Neural progenitor cell (in vitro differentiated cells): ENCODE measurements around the gene IER5. TPM values are rescaled to one million over a fixed set of nuclear protein-coding genes. Genes with fewer than 3 reads are reported as not detected.

Source experiments
- DNase-seq: peaks from one replicate; pipeline ENCODE4 v3.0.0-alpha.2; 2016; ENCODE audit warnings: low spot score
- H2AFZ ChIP-seq: fragments of 200-600 bp; sonication (generic); replicated peaks from 2 replicates; pipeline ENCODE4 v1.6.1; 2016; ENCODE audit warnings: antibody characterized with exemption
- H3F3A ChIP-seq: fragments of 200-600 bp; sonication (generic); 2 replicates; pipeline ENCODE4 v1.6.1; 2016; ENCODE audit warnings: antibody characterized with exemption, low read depth
- H3K27ac ChIP-seq: fragments of 200-600 bp; sonication (generic); 2 replicates; pipeline ENCODE4 v1.5.1; 2016; ENCODE audit warnings: mild to moderate bottlenecking
- H3K27me3 ChIP-seq: fragments of 200-600 bp; sonication (generic); 2 replicates; pipeline ENCODE4 v1.6.1; 2016; ENCODE audit warnings: mild to moderate bottlenecking, moderate library complexity
- H3K36me3 ChIP-seq: fragments of 200-600 bp; sonication (generic); 2 replicates; pipeline ENCODE4 v1.5.1; 2016
- H3K4me1 ChIP-seq: fragments of 200-600 bp; sonication (generic); 2 replicates; pipeline ENCODE4 v1.6.1; 2016; ENCODE audit warnings: mixed run types
- H3K4me2 ChIP-seq: fragments of 200-600 bp; sonication (generic); 2 replicates; pipeline ENCODE4 v1.6.1; 2016
- H3K4me3 ChIP-seq: fragments of 200-600 bp; sonication (generic); 2 replicates; pipeline ENCODE4 v1.5.1; 2016
- H3K79me2 ChIP-seq: fragments of 200-600 bp; sonication (generic); 2 replicates; pipeline ENCODE4 v1.6.1; 2016; ENCODE audit warnings: low read depth
- H3K9ac ChIP-seq: fragments of 200-600 bp; sonication (generic); 2 replicates; pipeline ENCODE4 v1.6.1; 2016
- H3K9me3 ChIP-seq: fragments of 200-600 bp; sonication (generic); 2 replicates; pipeline ENCODE4 v1.5.1; 2016; ENCODE audit warnings: low read depth
- H4K20me1 ChIP-seq: fragments of 200-600 bp; sonication (generic); 2 replicates; pipeline ENCODE4 v1.6.1; 2016; ENCODE audit warnings: low read depth
- H3K27ac Mint-ChIP-seq: 3 replicates; pipeline ENCODE4 v1.8.0; 2021; ENCODE audit warnings: mixed read lengths
- H3K27me3 Mint-ChIP-seq: 2 replicates; pipeline ENCODE4 v1.8.0; 2022; ENCODE audit warnings: low read depth, mild to moderate bottlenecking, inconsistent platforms, moderate library complexity, mixed read lengths; ENCODE audit not compliant: insufficient read depth
- H3K36me3 Mint-ChIP-seq: 3 replicates; pipeline ENCODE4 v1.8.0; 2021; ENCODE audit warnings: mixed read lengths
- H3K4me1 Mint-ChIP-seq: 3 replicates; pipeline ENCODE4 v1.8.0; 2021; ENCODE audit warnings: mixed read lengths
- H3K4me3 Mint-ChIP-seq: 3 replicates; pipeline ENCODE4 v1.8.0; 2021; ENCODE audit warnings: mild to moderate bottlenecking, moderate library complexity, mixed read lengths
- H3K9me3 Mint-ChIP-seq: 3 replicates; pipeline ENCODE4 v1.8.0; 2020; ENCODE audit warnings: mixed read lengths
- EZH2 ChIP-seq: fragments of 200-600 bp; sonication (generic); IDR thresholded peaks from 2 replicates; pipeline ENCODE4 v1.6.1; 2017; ENCODE audit warnings: antibody characterized with exemption, mild to moderate bottlenecking, moderate library complexity
- EZH2phosphoT487 ChIP-seq: fragments of 200-600 bp; sonication (generic); IDR thresholded peaks from 2 replicates; pipeline ENCODE4 v1.6.1; 2017; ENCODE audit warnings: antibody characterized with exemption
- total RNA-seq: library from RNA; depleted of rRNA; stranded (reverse); fragments of >200 nt; gene quantifications from 2 replicates; pipeline ENCODE4 v1.2.3, GENCODE V29; 2015; ENCODE audit warnings: low replicate concordance
- TF ChIP-seq, protein P1 (sequence below): fragments of 200-600 bp; sonication (generic); IDR thresholded peaks from 2 replicates; pipeline ENCODE4 v1.5.1; 2017; ENCODE audit warnings: antibody characterized with exemption, mild to moderate bottlenecking

The IER5 gene
- total RNA-seq, 1 donor from 2014 or later = 8.0 TPM

GRCh38 chr1:181086091-181086490 lies 2.4 kb upstream of the IER5 start:
- Histone ChIP-seq H2AFZ (no peak overlapping the region), H3K27me3 (peaks cover 20% of the 10 kb centered on the region), H3K79me2 (peaks cover 22% of the 10 kb centered on the region), H3K9ac (no peak overlapping the region), H3K36me3 (no peaks in the 10 kb centered on the region), H3K27ac (no peak overlapping the region), H3K4me2 (no peak overlapping the region), H3K4me3 (no peak overlapping the region), H3K9me3 (no peaks in the 10 kb centered on the region), H3F3A (peaks cover 14% of the 10 kb centered on the region), H3K4me1 (peaks cover 6% of the 10 kb centered on the region), H4K20me1 (peaks cover 23% of the 10 kb centered on the region)
- no peak for TF ChIP-seq EZH2
- TF ChIP-seq, protein P1, sequence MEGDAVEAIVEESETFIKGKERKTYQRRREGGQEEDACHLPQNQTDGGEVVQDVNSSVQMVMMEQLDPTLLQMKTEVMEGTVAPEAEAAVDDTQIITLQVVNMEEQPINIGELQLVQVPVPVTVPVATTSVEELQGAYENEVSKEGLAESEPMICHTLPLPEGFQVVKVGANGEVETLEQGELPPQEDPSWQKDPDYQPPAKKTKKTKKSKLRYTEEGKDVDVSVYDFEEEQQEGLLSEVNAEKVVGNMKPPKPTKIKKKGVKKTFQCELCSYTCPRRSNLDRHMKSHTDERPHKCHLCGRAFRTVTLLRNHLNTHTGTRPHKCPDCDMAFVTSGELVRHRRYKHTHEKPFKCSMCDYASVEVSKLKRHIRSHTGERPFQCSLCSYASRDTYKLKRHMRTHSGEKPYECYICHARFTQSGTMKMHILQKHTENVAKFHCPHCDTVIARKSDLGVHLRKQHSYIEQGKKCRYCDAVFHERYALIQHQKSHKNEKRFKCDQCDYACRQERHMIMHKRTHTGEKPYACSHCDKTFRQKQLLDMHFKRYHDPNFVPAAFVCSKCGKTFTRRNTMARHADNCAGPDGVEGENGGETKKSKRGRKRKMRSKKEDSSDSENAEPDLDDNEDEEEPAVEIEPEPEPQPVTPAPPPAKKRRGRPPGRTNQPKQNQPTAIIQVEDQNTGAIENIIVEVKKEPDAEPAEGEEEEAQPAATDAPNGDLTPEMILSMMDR = no peak
- TF ChIP-seq EZH2phosphoT487 = no peak
- Mint-ChIP-seq H3K36me3 (peaks cover 4% of the 10 kb centered on the region), H3K4me1 (peaks cover 25% of the 10 kb centered on the region), H3K27ac (no peak overlapping the region), H3K27me3 (peaks cover 10% of the 10 kb centered on the region), H3K4me3 (no peak overlapping the region), H3K9me3 (no peaks in the 10 kb centered on the region)
- no peak for DNase-seq

DNA sequence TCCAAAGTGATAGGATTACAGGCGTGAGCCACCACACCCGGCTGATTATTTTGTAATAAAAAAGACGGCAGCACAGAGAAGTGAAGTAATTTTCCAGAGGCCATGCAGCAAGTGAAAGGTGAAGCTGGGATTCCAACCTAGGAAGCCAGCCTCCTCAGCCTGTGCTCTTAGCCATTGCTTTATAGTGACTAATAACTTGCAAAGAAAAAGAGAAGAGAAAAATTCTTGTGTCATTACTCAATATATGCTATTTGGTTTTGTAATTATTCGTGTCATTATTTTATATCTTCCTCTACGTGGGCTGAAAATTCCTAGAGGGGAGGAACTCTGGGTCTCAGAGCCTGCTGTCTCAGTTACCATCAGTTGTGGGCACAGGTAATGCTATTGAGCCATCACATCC lies 1.6 kb upstream of the IER5 start:
- no peak for DNase-seq
- Histone ChIP-seq H3K9ac (no peak overlapping the region), H4K20me1 (peaks cover 31% of the 10 kb centered on the region), H3F3A (peaks cover 9% of the 10 kb centered on the region), H3K4me2 (no peak overlapping the region), H2AFZ (no peak overlapping the region), H3K9me3 (no peaks in the 10 kb centered on the region), H3K4me1 (peaks cover 14% of the 10 kb centered on the region), H3K27me3 (peaks cover 20% of the 10 kb centered on the region), H3K36me3 (no peaks in the 10 kb centered on the region), H3K79me2 (peaks cover 31% of the 10 kb centered on the region), H3K4me3 (no peak overlapping the region), H3K27ac (no peak overlapping the region)
- no peak for TF ChIP-seq EZH2
- no peak for TF ChIP-seq EZH2phosphoT487
- TF ChIP-seq, protein P1 = no peak
- H3K36me3 Mint-ChIP-seq = peaks cover 4% of the 10 kb centered on the region
- H3K27me3 Mint-ChIP-seq = peaks cover 10% of the 10 kb centered on the region
- H3K27ac Mint-ChIP-seq = no peak overlapping the region
- H3K4me1 Mint-ChIP-seq = peaks cover 31% of the 10 kb centered on the region
- H3K4me3 Mint-ChIP-seq = no peak overlapping the region
- H3K9me3 Mint-ChIP-seq = no peaks in the 10 kb centered on the region

GRCh38 chr1:181087400-181087901 lies 1.0 kb upstream of the IER5 start:
- TF ChIP-seq, protein P1 = no peak
- TF ChIP-seq EZH2 (no peak), EZH2phosphoT487 (no peak)
- H4K20me1 ChIP-seq = peaks cover 37% of the 10 kb centered on the region
- peaks cover 36% of the 10 kb centered on the region for H3K79me2 ChIP-seq
- Mint-ChIP-seq H3K27me3 (peaks cover 10% of the 10 kb centered on the region), H3K4me3 (peak overlapping the region; percentile 99), H3K4me1 (peaks cover 34% of the 10 kb centered on the region), H3K9me3 (no peaks in the 10 kb centered on the region), H3K36me3 (peaks cover 7% of the 10 kb centered on the region), H3K27ac (no peak overlapping the region)
- H3K4me2 ChIP-seq = no peak overlapping the region
- no peaks in the 10 kb centered on the region for H3K36me3 ChIP-seq
- H3K9me3 ChIP-seq = no peaks in the 10 kb centered on the region
- H3F3A ChIP-seq = peaks cover 6% of the 10 kb centered on the region
- H3K27ac ChIP-seq = no peak overlapping the region
- no peak overlapping the region for H2AFZ ChIP-seq
- DNase-seq = no peak
- peaks cover 17% of the 10 kb centered on the region for H3K4me1 ChIP-seq
- no peak overlapping the region for H3K4me3 ChIP-seq
- H3K9ac ChIP-seq = no peak overlapping the region
- peaks cover 20% of the 10 kb centered on the region for H3K27me3 ChIP-seq
